Measurements from ENCODE around the gene ENDOG.

DNA sequence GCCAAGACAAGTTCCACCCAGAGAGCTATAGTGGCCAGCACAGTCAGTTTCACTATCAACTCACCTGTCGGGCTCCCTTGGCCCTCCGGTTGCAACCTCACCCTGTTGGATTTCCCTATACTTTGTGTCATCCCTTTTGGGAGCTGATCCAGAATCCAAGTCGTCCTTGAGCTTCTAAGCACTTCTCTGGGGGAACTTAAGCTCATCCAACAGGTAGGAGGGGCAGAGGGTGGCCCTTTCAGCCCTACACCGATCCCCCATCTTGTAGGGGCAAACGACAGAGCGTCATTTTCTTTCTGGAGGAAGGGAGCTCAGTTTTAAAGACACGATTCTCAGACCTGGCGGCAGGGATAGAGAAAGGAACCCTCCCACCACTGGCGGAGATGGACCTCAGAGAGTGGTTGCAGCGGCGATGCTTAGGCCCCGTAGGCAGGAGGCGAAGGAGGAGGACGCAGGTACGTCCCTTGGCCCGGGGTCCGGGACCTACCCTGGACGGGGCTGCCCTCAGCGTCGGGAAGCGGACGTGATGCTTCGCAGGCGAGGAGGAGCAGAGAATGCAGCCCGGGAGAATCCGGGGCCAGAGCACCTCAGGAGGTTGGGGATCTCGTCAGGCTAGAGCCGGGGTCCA, 47.1 kb upstream of the ENDOG start:
- no peak for TF ChIP-seq CTCF (IDR thresholded peaks at IDR 0.05)
- TF ChIP-seq POLR2A (IDR thresholded peaks at IDR 0.05), result no peak
